ENCODE results near the gene RAB22A. TPM values are rescaled to one million over a fixed set of nuclear protein-coding genes. Genes with fewer than 3 reads are reported as not detected.

Gene RAB22A
- polyA plus RNA-seq, 1 experiment = 14.9 TPM

- H3K4me3 ChIP-seq (ENCODE audit: low read depth, low read length) = no peak overlapping the region
- POLR2A ChIA-PET = no interaction called here
- CTCF ChIA-PET = no interaction called here
- H3K9me3 ChIP-seq (ENCODE audit: control insufficient read depth, insufficient read depth, low read length) = no peaks in the 10 kb centered on the region
- H3K27me3 ChIP-seq (ENCODE audit: control insufficient read depth, insufficient read depth, low read length) = no peaks in the 10 kb centered on the region
- TF ChIP-seq CTCF (IDR thresholded peaks at IDR 0.05; ENCODE audit: low read depth, low read length) = no peak
- H3K27ac ChIP-seq (ENCODE audit: low read depth, low read length) = no peak overlapping the region
- DNase-seq (ENCODE audit: low read depth, low spot score) = no peak
These were observed 20.4 kb upstream of the RAB22A start for GRCh38 chr20:58289143-58289542.

- ChIA-PET POLR2A (interaction anchor here (0.6 kb wide), 1 partner anchor 82 kb away, joined by 3 read pairs; no protein-coding TSS in a partner anchor), CTCF (no interaction called here)
- no peaks in the 10 kb centered on the region for H3K9me3 ChIP-seq (ENCODE audit: control insufficient read depth, insufficient read depth, low read length)
- DNase-seq (ENCODE audit: low read depth, low spot score) = no peak
- TF ChIP-seq CTCF (IDR thresholded peaks at IDR 0.05; ENCODE audit: low read depth, low read length) = no peak
- no peak overlapping the region for H3K27ac ChIP-seq (ENCODE audit: low read depth, low read length)
- no peaks in the 10 kb centered on the region for H3K27me3 ChIP-seq (ENCODE audit: control insufficient read depth, insufficient read depth, low read length)
- H3K4me3 ChIP-seq (ENCODE audit: low read depth, low read length) = no peak overlapping the region
These were observed 16.1 kb upstream of the RAB22A start for GRCh38 chr20:58293453-58293852.

GRCh38 chr20:58294497-58295455 lies 14.7 kb upstream of the RAB22A start:
- H3K27ac ChIP-seq (ENCODE audit: low read depth, low read length) = no peak overlapping the region
- CTCF ChIA-PET = interaction anchor here (1.4 kb wide), 1 partner anchor 57 kb away, joined by 6 read pairs; no protein-coding TSS in a partner anchor
- no peaks in the 10 kb centered on the region for H3K27me3 ChIP-seq (ENCODE audit: control insufficient read depth, insufficient read depth, low read length)
- POLR2A ChIA-PET = no interaction called here
- no peak overlapping the region for H3K4me3 ChIP-seq (ENCODE audit: low read depth, low read length)
- no peak for DNase-seq (ENCODE audit: low read depth, low spot score)
- no peaks in the 10 kb centered on the region for H3K9me3 ChIP-seq (ENCODE audit: control insufficient read depth, insufficient read depth, low read length)
- TF ChIP-seq CTCF (IDR thresholded peaks at IDR 0.05; ENCODE audit: low read depth, low read length) = no peak

- CTCF ChIA-PET = interaction anchor here (1.4 kb wide), 1 partner anchor 59 kb away, joined by 6 read pairs; no protein-coding TSS in a partner anchor
These were observed 13.3 kb upstream of the RAB22A start for GRCh38 chr20:58296051-58296837.

More at GRCh38 chr20:58296051-58296837, 13.3 kb upstream of the RAB22A start:
- DNase-seq (ENCODE audit: low read depth, low spot score) = no peak
- no peaks in the 10 kb centered on the region for H3K27me3 ChIP-seq (ENCODE audit: control insufficient read depth, insufficient read depth, low read length)
- POLR2A ChIA-PET = interaction anchor here (0.8 kb wide), 1 partner anchor 24 kb away, joined by 4 read pairs; no protein-coding TSS in a partner anchor
- H3K9me3 ChIP-seq (ENCODE audit: control insufficient read depth, insufficient read depth, low read length) = no peaks in the 10 kb centered on the region
- no peak overlapping the region for H3K27ac ChIP-seq (ENCODE audit: low read depth, low read length)
- no peak for TF ChIP-seq CTCF (IDR thresholded peaks at IDR 0.05; ENCODE audit: low read depth, low read length)
- no peak overlapping the region for H3K4me3 ChIP-seq (ENCODE audit: low read depth, low read length)
